Endothelial cell of umbilical vein (primary cell): ENCODE results near the gene REEP3. TPM values are rescaled to one million over a fixed set of nuclear protein-coding genes. Genes with fewer than 3 reads are reported as not detected.

Experiments
- BruUV-seq: library from RNA; stranded (reverse); fragments of 400-500 nt; replicated peaks from 2 replicates; lab custom pipeline; 2021; lab: Mats Ljungman, UMichigan
- CTCF ChIA-PET: fragments of 300-600, 350-600 bp; sonication (Branson Sonifier 250); formaldehyde crosslinking; loops from one replicate; lab custom pipeline; 2021; ENCODE audit warnings: antibody characterized with exemption, inconsistent platforms; lab: Charles Lee
- POLR2A ChIA-PET: fragments of 300-600, 350-600 bp; sonication (Branson Sonifier 250); formaldehyde crosslinking; loops from one replicate; lab custom pipeline; 2021; ENCODE audit warnings: antibody characterized with exemption, inconsistent platforms; lab: Charles Lee
- DNase-seq: peaks from one replicate; pipeline ENCODE4 v3.0.0-alpha.2; 2011; ENCODE audit warnings: low read depth, low spot score
- FAIRE-seq: peaks from 2 replicates; lab custom pipeline; 2011; peaks lifted over from hg19 to GRCh38; lab: Jason Lieb, UNC
- H2AFZ ChIP-seq: 2 replicates; pipeline ENCODE4 v1.6.0; 2012; ENCODE audit warnings: low read depth, low read length, control low read depth, inconsistent platforms
- H3K27ac ChIP-seq: 2 replicates; pipeline ENCODE4 v1.5.1; 2011; ENCODE audit warnings: low read depth, mild to moderate bottlenecking, control low read depth, low read length, moderate library complexity; ENCODE audit not compliant: insufficient read depth
- H3K27me3 ChIP-seq, 2 experiments: 2 replicates each; pipeline versions ENCODE4 v1.6.0 to v1.6.1; 2011; ENCODE audit warnings: low read length in 2 of 2, mixed read lengths in 1 of 2; ENCODE audit not compliant: control insufficient read depth in 2 of 2, insufficient read depth in 2 of 2
- H3K36me3 ChIP-seq, 2 experiments: 2 replicates in 1 of 2; 3 replicates in 1 of 2; pipeline ENCODE4 v1.5.1; 2011; ENCODE audit warnings: low read length in 2 of 2, mild to moderate bottlenecking in 1 of 2, moderate library complexity in 1 of 2; ENCODE audit not compliant: control insufficient read depth in 2 of 2, insufficient read depth in 2 of 2; ENCODE audit errors: extremely low read depth in 1 of 2
- H3K4me1 ChIP-seq: 3 replicates; pipeline ENCODE4 v1.5.1; 2011; ENCODE audit warnings: mild to moderate bottlenecking, low read length; ENCODE audit not compliant: control insufficient read depth, insufficient read depth; ENCODE audit errors: extremely low read depth
- H3K4me2 ChIP-seq: 2 replicates; pipeline ENCODE4 v1.6.1; 2011; ENCODE audit warnings: low read length, control low read depth, mixed read lengths; ENCODE audit not compliant: insufficient read depth
- H3K4me3 ChIP-seq, 3 experiments: fragments of 200-600 bp in 1 of 3; sonication (generic), shearing (Covaris generic) in 1 of 3; replicated peaks in 1 of 3; 2 replicates each; pipeline ENCODE4 v1.5.1; 2011 to 2016; ENCODE audit warnings: control low read depth in 3 of 3, low read length in 3 of 3, mild to moderate bottlenecking in 2 of 3, inconsistent platforms in 1 of 3, low read depth in 1 of 3, moderate library complexity in 1 of 3; ENCODE audit not compliant: insufficient read depth in 1 of 3
- H3K79me2 ChIP-seq: 2 replicates; pipeline ENCODE4 v1.6.0; 2012; ENCODE audit warnings: low read length, inconsistent platforms; ENCODE audit not compliant: control insufficient read depth, insufficient read depth
- H3K9ac ChIP-seq: replicated peaks from 2 replicates; pipeline ENCODE3; 2011; ENCODE audit warnings: low read length, control low read depth; ENCODE audit not compliant: insufficient read depth; ENCODE audit errors: extremely low read depth
- H3K9me1 ChIP-seq: replicated peaks from 3 replicates; pipeline ENCODE4 v1.6.0; 2011; ENCODE audit warnings: mild to moderate bottlenecking, low read length; ENCODE audit not compliant: control insufficient read depth, insufficient read depth; ENCODE audit errors: extremely low read depth
- H3K9me3 ChIP-seq: replicated peaks from 2 replicates; pipeline ENCODE4 v1.5.1; 2012; ENCODE audit warnings: low read length, inconsistent platforms; ENCODE audit not compliant: control insufficient read depth, insufficient read depth
- H4K20me1 ChIP-seq: replicated peaks from 2 replicates; pipeline ENCODE3; 2011; ENCODE audit warnings: mild to moderate bottlenecking, low read length; ENCODE audit not compliant: control insufficient read depth, insufficient read depth; ENCODE audit errors: extremely low read depth
- POLR2A ChIP-seq: IDR thresholded peaks from 2 replicates; pipeline ENCODE4 v1.6.1; 2012; ENCODE audit warnings: low read depth, mild to moderate bottlenecking, control low read depth, low read length
- POLR2AphosphoS5 ChIP-seq: IDR thresholded peaks from 2 replicates; pipeline ENCODE4 v1.6.1; 2012; ENCODE audit warnings: low read depth, mild to moderate bottlenecking, control low read depth, low read length, moderate library complexity; ENCODE audit not compliant: insufficient read depth
- dilution Hi-C: fragments of 300-500 bp; cut with MboI; formaldehyde crosslinking; loops from one replicate; pipeline ENCODE4 v1.15.0; 2019; ENCODE audit warnings: low sequenced_read_pairs; ENCODE audit not compliant: extremely low pct_ligation_motif_present
- intact Hi-C: fragments of 100-400 bp; cut with micrococcal nuclease; formaldehyde crosslinking; loops from one replicate; pipeline ENCODE4 v1.10.0; 2022
- polyA plus RNA-seq, 4 experiments: library from polyadenylated mRNA; depleted of rRNA in 3 of 4; stranded (reverse) in 3 of 4; unstranded in 1 of 4; fragments of >200 nt; gene quantifications; 2 replicates each; pipeline versions ENCODE4 v1.2.1 to v1.2.3, GENCODE V29; 2011 to 2012; ENCODE audit warnings: missing spikeins in 1 of 4
- total RNA-seq: library from RNA; stranded (reverse); gene quantifications from 2 replicates; pipeline ENCODE4 v1.2.3, GENCODE V29; 2021
- TF ChIP-seq, protein P1 (sequence below): IDR thresholded peaks from 2 replicates; pipeline ENCODE4 v1.6.1; 2011; ENCODE audit not compliant: insufficient read depth, insufficient read length

REEP3 gene
- total and polyA plus RNA-seq, 2 donors (not counting 3 experiments of a cell fraction or from before 2014, with no cell fraction given) = 12.3 to 48.3 TPM

DNA sequence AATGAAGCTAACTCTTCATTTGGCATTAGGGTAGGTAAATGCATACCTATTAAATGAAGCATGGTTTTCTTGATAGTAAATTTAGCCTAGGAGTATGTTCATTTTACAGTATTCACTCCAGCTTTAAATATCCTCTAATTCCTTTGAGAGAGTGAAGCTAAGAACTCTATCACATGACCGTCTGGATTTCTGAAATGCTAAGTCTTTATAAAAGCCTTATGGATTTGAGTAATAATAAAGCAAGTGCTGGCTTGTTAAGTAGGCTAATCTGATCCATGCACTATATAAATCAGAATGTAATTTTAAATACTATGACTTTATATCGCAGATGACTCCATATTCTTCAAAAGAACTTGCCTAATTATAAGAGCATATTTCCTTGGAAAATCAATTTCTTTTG, 64.8 kb downstream of the REEP3 start:
- H2AFZ ChIP-seq = no peak overlapping the region
- H3K9me3 ChIP-seq = no peaks in the 10 kb centered on the region
- H3K27me3 ChIP-seq = no peaks in the 10 kb centered on the region
- FAIRE-seq (no peak), DNase-seq (no peak)
- peaks cover 5% of the 10 kb centered on the region for H3K4me1 ChIP-seq
- H3K9ac ChIP-seq = no peak overlapping the region
- dilution Hi-C loops (no loop called here), intact Hi-C loops (no loop called here)
- peaks cover 20% of the 10 kb centered on the region for H3K79me2 ChIP-seq
- BruUV-seq = no TSS peak
- no peak overlapping the region for H3K4me2 ChIP-seq
- no peaks in the 10 kb centered on the region for H3K36me3 ChIP-seq
- TF ChIP-seq POLR2AphosphoS5 = no peak
- POLR2A ChIA-PET = no interaction called here
- CTCF ChIA-PET = interaction anchor here (0.9 kb wide), 1 partner anchor 20 kb away, joined by 3 read pairs; no protein-coding TSS in a partner anchor
- H4K20me1 ChIP-seq = no peaks in the 10 kb centered on the region
- no peak overlapping the region for H3K4me3 ChIP-seq
- peaks cover 2% of the 10 kb centered on the region for H3K9me1 ChIP-seq
- H3K27ac ChIP-seq = no peak overlapping the region

DNA sequence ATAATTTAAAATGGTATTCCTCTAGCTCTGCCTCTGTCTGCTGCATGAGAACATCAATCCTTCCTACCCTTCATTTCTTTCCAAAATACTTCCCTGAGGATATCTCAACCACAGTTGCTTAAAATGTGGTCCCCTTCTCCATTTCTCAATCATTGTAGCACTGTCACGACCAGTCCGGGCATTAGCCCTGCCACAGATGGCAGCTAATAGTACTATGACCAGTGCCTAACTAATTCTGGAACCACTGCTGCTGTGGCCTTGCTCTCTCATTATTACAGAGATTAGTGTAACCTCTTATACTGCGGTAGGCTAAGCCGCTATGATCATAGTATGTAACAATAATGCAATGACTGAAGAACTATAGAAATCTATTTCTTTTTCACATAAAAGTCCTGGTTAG, 66.0 kb downstream of the REEP3 start:
- Histone ChIP-seq H3K27me3 (no peaks in the 10 kb centered on the region), H3K4me1 (peaks cover 5% of the 10 kb centered on the region), H3K4me3 (no peak overlapping the region), H4K20me1 (no peaks in the 10 kb centered on the region), H3K9me1 (peaks cover 2% of the 10 kb centered on the region), H3K4me2 (no peak overlapping the region), H3K27ac (no peak overlapping the region), H3K36me3 (no peaks in the 10 kb centered on the region), H3K79me2 (peaks cover 17% of the 10 kb centered on the region), H3K9me3 (no peaks in the 10 kb centered on the region), H2AFZ (no peak overlapping the region), H3K9ac (no peak overlapping the region)
- FAIRE-seq = no peak
- BruUV-seq = no TSS peak
- intact Hi-C loops = no loop called here
- dilution Hi-C loops = no loop called here
- TF ChIP-seq, protein P1, sequence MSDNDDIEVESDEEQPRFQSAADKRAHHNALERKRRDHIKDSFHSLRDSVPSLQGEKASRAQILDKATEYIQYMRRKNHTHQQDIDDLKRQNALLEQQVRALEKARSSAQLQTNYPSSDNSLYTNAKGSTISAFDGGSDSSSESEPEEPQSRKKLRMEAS = no peak
- no peak for TF ChIP-seq POLR2A
- POLR2A ChIA-PET = no interaction called here
- no peak for DNase-seq
- CTCF ChIA-PET = interaction anchor here (0.9 kb wide), 2 partner anchors 18 to 133 kb away, joined by 3 to 4 read pairs; no protein-coding TSS in a partner anchor
